ENCODE results near the gene NFIB. TPM values are rescaled to one million over a fixed set of nuclear protein-coding genes. Genes with fewer than 3 reads are reported as not detected.

NFIB gene
- total RNA-seq, 5 donors from 2014 or later (not counting 1 experiment from before 2014, with no cell fraction given), result 0.15 to 0.89 (median 0.39) TPM; not detected in 1

DNA sequence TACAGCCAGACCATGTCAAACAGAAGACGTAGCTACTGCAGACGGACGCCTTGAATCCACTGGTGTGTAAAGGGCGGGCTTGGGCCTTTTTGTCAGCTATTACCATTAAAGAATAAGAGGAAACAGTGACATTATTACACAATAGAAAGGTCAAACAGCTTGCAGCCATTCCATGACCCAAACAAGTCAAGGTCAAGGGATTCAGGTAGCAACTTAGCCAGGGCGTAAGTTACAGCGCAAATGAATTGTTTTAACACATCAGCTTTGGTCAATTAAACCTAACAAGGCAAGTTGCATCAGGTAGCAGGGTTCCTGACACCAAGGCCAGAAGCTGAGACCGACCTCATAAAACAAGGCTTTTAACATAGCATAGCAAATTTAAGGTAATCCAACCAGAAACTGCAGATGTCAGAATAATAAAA, 15.3 kb downstream of the NFIB start:
- H3K27me3 Mint-ChIP-seq, result peaks cover 26 to 39% of the 10 kb centered on the region in 2 donors
- H3K27ac ChIP-seq (ENCODE audit: low read length), result no peak overlapping the region
- H3K27me3 ChIP-seq (replicated peaks in 1 of 2; ENCODE audit: control insufficient read depth in 2 of 2, extremely low read depth in 1 of 2, insufficient read depth in 2 of 2, low read length in 1 of 2), result peaks cover 4 to 11% of the 10 kb centered on the region in 2 experiments
- H3K4me1 ChIP-seq (ENCODE audit: control insufficient read depth in 1 of 2, extremely low read depth in 1 of 2, insufficient read depth in 2 of 2, low read length in 2 of 2), result no peaks in the 10 kb centered on the region
- H3K9me3 ChIP-seq, result no peaks in the 10 kb centered on the region
- POLR2A ChIA-PET, result no interaction called here
- H3K4me1 Mint-ChIP-seq, result no peaks in the 10 kb centered on the region
- no peaks in the 10 kb centered on the region for H3K9me3 Mint-ChIP-seq
- CTCF ChIA-PET, result no interaction called here
- no peaks in the 10 kb centered on the region for H3K36me3 Mint-ChIP-seq
- no peak for ATAC-seq (replicated peaks in 1 of 4)
- no peak overlapping the region for H3K4me3 Mint-ChIP-seq
- 35% methylated on average over 2 of the region's 7 CpGs for WGBS (ENCODE audit: insufficient coverage)
- DNase-seq, result no peak
- H3K4me3 ChIP-seq (ENCODE audit: control insufficient read depth in 1 of 2, extremely low read depth in 1 of 2, low read length in 1 of 2), result no peak overlapping the region
- no peaks in the 10 kb centered on the region for H3K36me3 ChIP-seq (ENCODE audit: control insufficient read depth in 2 of 2, extremely low read depth in 1 of 2, insufficient read depth in 1 of 2, low read length in 1 of 2)
- no peak overlapping the region for H3K27ac Mint-ChIP-seq

GRCh38 chr9:14296495-14297113, 17.3 kb downstream of the NFIB start:
- H3K4me1 Mint-ChIP-seq, result no peaks in the 10 kb centered on the region
- Histone ChIP-seq H3K9me3 (no peaks in the 10 kb centered on the region), H3K36me3 (ENCODE audit: control insufficient read depth in 2 of 2, extremely low read depth in 1 of 2, insufficient read depth in 1 of 2, low read length in 1 of 2) (no peaks in the 10 kb centered on the region), H3K27me3 (replicated peaks in 1 of 2; ENCODE audit: control insufficient read depth in 2 of 2, extremely low read depth in 1 of 2, insufficient read depth in 2 of 2, low read length in 1 of 2) (peaks cover 2 to 3% of the 10 kb centered on the region in 2 experiments), H3K4me3 (ENCODE audit: control insufficient read depth in 1 of 2, extremely low read depth in 1 of 2, low read length in 1 of 2) (no peak overlapping the region), H3K4me1 (ENCODE audit: control insufficient read depth in 1 of 2, extremely low read depth in 1 of 2, insufficient read depth in 2 of 2, low read length in 2 of 2) (no peaks in the 10 kb centered on the region), H3K27ac (ENCODE audit: low read length) (no peak overlapping the region)
- no peak overlapping the region for H3K4me3 Mint-ChIP-seq
- DNase-seq (no peak), ATAC-seq (replicated peaks in 1 of 4) (no peak)
- CTCF ChIA-PET, result no interaction called here
- no peaks in the 10 kb centered on the region for H3K36me3 Mint-ChIP-seq
- H3K27me3 Mint-ChIP-seq, result peaks cover 21 to 43% of the 10 kb centered on the region in 2 donors
- WGBS (ENCODE audit: insufficient coverage), result 92% methylated on average over 6 of the region's 7 CpGs
- POLR2A ChIA-PET, result no interaction called here
- no peaks in the 10 kb centered on the region for H3K9me3 Mint-ChIP-seq
- H3K27ac Mint-ChIP-seq, result no peak overlapping the region

- Mint-ChIP-seq H3K9me3 (no peaks in the 10 kb centered on the region), H3K27ac (no peak overlapping the region), H3K27me3 (peaks cover 15 to 37% of the 10 kb centered on the region in 2 donors), H3K36me3 (no peaks in the 10 kb centered on the region), H3K4me1 (no peaks in the 10 kb centered on the region), H3K4me3 (no peak overlapping the region)
- no peaks in the 10 kb centered on the region for H3K9me3 ChIP-seq
- no peak overlapping the region for H3K4me3 ChIP-seq (ENCODE audit: control insufficient read depth in 1 of 2, extremely low read depth in 1 of 2, low read length in 1 of 2)
- CTCF ChIA-PET, result no interaction called here
- POLR2A ChIA-PET, result no interaction called here
- WGBS (ENCODE audit: insufficient coverage), result 91% methylated on average over 3 of the region's 8 CpGs
- H3K36me3 ChIP-seq (ENCODE audit: control insufficient read depth in 2 of 2, extremely low read depth in 1 of 2, insufficient read depth in 1 of 2, low read length in 1 of 2), result no peaks in the 10 kb centered on the region
- DNase-seq (no peak), ATAC-seq (replicated peaks in 1 of 4) (no peak)
- H3K27ac ChIP-seq (ENCODE audit: low read length), result no peak overlapping the region
- peaks cover 2% of the 10 kb centered on the region in 2 experiments for H3K27me3 ChIP-seq (replicated peaks in 1 of 2; ENCODE audit: control insufficient read depth in 2 of 2, extremely low read depth in 1 of 2, insufficient read depth in 2 of 2, low read length in 1 of 2)
- H3K4me1 ChIP-seq (ENCODE audit: control insufficient read depth in 1 of 2, extremely low read depth in 1 of 2, insufficient read depth in 2 of 2, low read length in 2 of 2), result no peaks in the 10 kb centered on the region
Measured at GRCh38 chr9:14294659-14295058, 19.3 kb downstream of the NFIB start.

GRCh38 chr9:14293801-14294200, 20.1 kb downstream of the NFIB start:
- no CpG with 5 or more reads among the region's 3 CpGs for whole genome bisulfite sequencing (ENCODE audit: insufficient coverage)
- POLR2A ChIA-PET, result no interaction called here
- DNase-seq, result no peak
- Histone ChIP-seq H3K36me3 (ENCODE audit: control insufficient read depth in 2 of 2, extremely low read depth in 1 of 2, insufficient read depth in 1 of 2, low read length in 1 of 2) (no peaks in the 10 kb centered on the region), H3K9me3 (no peaks in the 10 kb centered on the region), H3K4me1 (ENCODE audit: control insufficient read depth in 1 of 2, extremely low read depth in 1 of 2, insufficient read depth in 2 of 2, low read length in 2 of 2) (no peaks in the 10 kb centered on the region), H3K4me3 (ENCODE audit: control insufficient read depth in 1 of 2, extremely low read depth in 1 of 2, low read length in 1 of 2) (no peak overlapping the region), H3K27ac (ENCODE audit: low read length) (no peak overlapping the region), H3K27me3 (replicated peaks in 1 of 2; ENCODE audit: control insufficient read depth in 2 of 2, extremely low read depth in 1 of 2, insufficient read depth in 2 of 2, low read length in 1 of 2) (peaks cover 2% of the 10 kb centered on the region in 2 experiments)
- Mint-ChIP-seq H3K9me3 (no peaks in the 10 kb centered on the region), H3K27ac (no peak overlapping the region), H3K4me3 (no peak overlapping the region), H3K4me1 (no peaks in the 10 kb centered on the region), H3K27me3 (peaks cover 14 to 35% of the 10 kb centered on the region in 2 donors), H3K36me3 (no peaks in the 10 kb centered on the region)
- no peak for ATAC-seq (replicated peaks in 1 of 4)
- CTCF ChIA-PET, result no interaction called here

DNA sequence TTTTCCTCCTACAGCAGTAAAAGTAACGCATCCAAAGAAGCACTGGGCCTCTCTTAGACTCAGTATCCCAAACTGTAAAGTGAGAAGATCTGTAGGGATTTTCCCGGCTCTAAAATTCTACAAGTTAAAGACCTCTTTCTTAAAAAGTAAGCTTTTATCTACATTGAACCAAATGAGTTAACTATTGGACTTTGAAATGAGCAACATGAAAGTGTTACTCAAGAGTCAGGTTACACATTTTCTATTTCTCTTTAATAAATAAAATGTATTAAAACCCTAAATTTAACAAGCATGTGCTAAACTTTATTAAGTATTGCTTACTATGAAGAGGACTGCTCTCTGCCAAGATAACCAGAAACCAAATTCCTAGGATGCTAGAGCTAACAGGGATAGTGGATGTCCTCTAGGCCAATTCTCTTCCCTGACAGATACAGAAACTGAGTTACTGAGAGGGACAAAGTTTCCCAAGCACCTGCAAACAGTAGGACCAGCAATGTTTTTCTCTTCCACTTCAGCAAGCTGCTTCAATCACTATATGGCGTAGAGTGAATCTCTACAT, 21.7 kb downstream of the NFIB start:
- no peak for DNase-seq
- Histone ChIP-seq H3K27me3 (replicated peaks in 1 of 2; ENCODE audit: control insufficient read depth in 2 of 2, extremely low read depth in 1 of 2, insufficient read depth in 2 of 2, low read length in 1 of 2) (peaks cover 0 to 2% of the 10 kb centered on the region in 2 experiments), H3K27ac (ENCODE audit: low read length) (no peak overlapping the region), H3K4me3 (ENCODE audit: control insufficient read depth in 1 of 2, extremely low read depth in 1 of 2, low read length in 1 of 2) (no peak overlapping the region), H3K36me3 (ENCODE audit: control insufficient read depth in 2 of 2, extremely low read depth in 1 of 2, insufficient read depth in 1 of 2, low read length in 1 of 2) (no peaks in the 10 kb centered on the region), H3K9me3 (no peaks in the 10 kb centered on the region), H3K4me1 (ENCODE audit: control insufficient read depth in 1 of 2, extremely low read depth in 1 of 2, insufficient read depth in 2 of 2, low read length in 2 of 2) (no peaks in the 10 kb centered on the region)
- Mint-ChIP-seq H3K9me3 (no peaks in the 10 kb centered on the region), H3K4me3 (no peak overlapping the region), H3K27me3 (peaks cover 11 to 28% of the 10 kb centered on the region in 2 donors), H3K36me3 (no peaks in the 10 kb centered on the region), H3K4me1 (no peaks in the 10 kb centered on the region), H3K27ac (no peak overlapping the region)
- no peak for ATAC-seq (replicated peaks in 1 of 4)
- ChIA-PET CTCF (no interaction called here), POLR2A (no interaction called here)
- no CpG with 5 or more reads among the region's 3 CpGs for whole genome bisulfite sequencing (ENCODE audit: insufficient coverage)

DNA sequence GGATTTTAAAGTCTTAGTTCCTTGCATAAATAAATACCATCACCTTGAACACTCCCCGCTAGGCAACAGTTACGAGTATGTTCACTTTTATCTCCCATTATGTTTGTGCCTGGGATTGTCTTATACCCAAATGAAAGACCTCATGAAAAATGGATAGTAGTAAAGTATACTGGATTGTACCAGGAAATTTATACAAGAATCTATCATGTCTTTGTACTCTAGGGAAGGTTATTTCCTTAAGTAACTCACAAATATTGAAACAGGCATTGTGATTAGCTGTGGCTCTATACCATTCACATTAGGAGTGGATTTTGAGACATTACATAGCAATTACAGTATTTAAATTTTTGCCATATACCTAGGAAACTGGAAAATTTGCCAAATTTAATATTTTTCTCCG, 24.0 kb downstream of the NFIB start:
- peaks cover 5 to 24% of the 10 kb centered on the region in 2 donors for H3K27me3 Mint-ChIP-seq
- Histone ChIP-seq H3K4me1 (ENCODE audit: control insufficient read depth in 1 of 2, extremely low read depth in 1 of 2, insufficient read depth in 2 of 2, low read length in 2 of 2) (no peaks in the 10 kb centered on the region), H3K9me3 (no peaks in the 10 kb centered on the region), H3K36me3 (ENCODE audit: control insufficient read depth in 2 of 2, extremely low read depth in 1 of 2, insufficient read depth in 1 of 2, low read length in 1 of 2) (no peaks in the 10 kb centered on the region), H3K4me3 (ENCODE audit: control insufficient read depth in 1 of 2, extremely low read depth in 1 of 2, low read length in 1 of 2) (no peak overlapping the region), H3K27me3 (replicated peaks in 1 of 2; ENCODE audit: control insufficient read depth in 2 of 2, extremely low read depth in 1 of 2, insufficient read depth in 2 of 2, low read length in 1 of 2) (no peaks in the 10 kb centered on the region), H3K27ac (ENCODE audit: low read length) (no peak overlapping the region)
- POLR2A ChIA-PET, result no interaction called here
- CTCF ChIA-PET, result no interaction called here
- no peak for DNase-seq
- 50% methylated on average over 1 of the region's 3 CpGs for WGBS (ENCODE audit: insufficient coverage)
- no peaks in the 10 kb centered on the region for H3K4me1 Mint-ChIP-seq
- H3K36me3 Mint-ChIP-seq, result no peaks in the 10 kb centered on the region
- no peak overlapping the region for H3K4me3 Mint-ChIP-seq
- no peak overlapping the region for H3K27ac Mint-ChIP-seq
- no peak for ATAC-seq (replicated peaks in 1 of 4)
- H3K9me3 Mint-ChIP-seq, result no peaks in the 10 kb centered on the region

All from T-cell (primary cell).